Measurements from ENCODE around the gene MGME1.
"Not testable (repeated sequence)": the region's sequence is repeated elsewhere in the genome, so short reads cannot be mapped to it uniquely, and the experiment has no call there.

MGME1 gene

DNA sequence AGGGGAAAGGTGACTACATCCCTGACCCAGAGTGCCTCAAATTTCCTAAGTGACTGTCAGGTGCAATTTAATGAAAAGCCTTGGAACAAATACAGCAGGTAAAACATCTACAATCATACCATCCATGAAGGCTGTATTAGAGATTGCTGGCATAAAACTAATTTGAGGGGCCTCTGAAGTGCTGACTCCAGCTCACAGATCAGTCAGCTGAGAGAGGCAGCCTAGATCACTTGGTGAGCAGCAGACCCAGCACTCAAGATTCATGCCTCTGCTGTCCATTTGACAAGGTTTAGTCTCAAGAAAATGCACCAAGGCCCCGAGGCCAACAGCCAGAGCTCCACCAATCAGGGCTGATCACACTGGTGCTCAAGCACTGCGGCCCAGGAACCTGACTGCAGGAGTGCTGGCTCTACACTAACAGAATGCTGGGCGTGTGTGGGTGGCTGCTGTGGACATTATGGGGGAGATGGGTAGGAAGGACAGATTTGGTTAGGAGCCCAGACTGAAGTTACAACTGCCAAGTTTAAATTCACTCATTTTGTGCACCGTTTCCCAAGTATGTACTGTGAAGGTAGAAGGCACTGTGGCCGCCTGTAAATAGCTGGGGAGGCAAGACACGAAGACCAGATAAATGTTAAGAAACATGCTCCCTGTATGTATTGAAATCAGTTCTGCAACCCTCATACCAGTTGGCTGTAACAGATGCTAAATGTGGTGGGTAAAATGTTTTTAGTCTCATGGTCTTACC, 28.4 kb upstream of the MGME1 start:
- no peak for DNase-seq

DNA sequence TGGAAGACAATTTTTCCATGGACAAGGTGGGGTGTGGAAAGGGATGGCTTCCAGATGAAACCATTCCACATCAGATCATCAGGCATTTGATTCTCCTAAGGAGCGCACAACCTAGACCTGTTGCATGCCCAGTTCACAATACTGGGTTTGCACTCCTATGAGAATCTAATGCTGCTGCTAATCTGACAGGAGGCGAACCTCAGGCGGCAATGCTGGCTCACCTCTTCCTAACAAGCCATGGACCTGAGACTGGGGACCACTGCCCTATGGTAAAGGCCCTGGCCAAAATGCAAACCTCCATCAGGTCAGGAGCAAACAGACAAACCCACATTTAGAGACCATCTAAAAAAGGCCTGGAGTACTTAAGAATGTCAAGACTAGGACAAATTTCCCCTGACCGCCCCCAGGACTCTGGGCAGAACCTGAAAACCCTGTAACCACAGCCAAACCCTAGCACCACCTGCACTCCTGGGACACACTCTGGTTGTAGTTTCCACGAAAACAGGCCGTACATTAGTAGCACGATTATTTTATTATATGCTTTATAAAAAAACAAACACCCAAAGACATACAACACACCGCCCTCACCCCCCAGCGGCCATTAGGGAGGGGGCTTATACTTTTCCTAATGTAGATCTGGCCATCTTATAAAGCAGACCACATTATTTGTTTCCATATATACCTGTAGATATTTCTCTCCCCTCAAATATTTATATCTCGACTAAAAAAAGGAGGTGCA, 27.6 kb upstream of the MGME1 start:
- DNase-seq, result no peak

DNA sequence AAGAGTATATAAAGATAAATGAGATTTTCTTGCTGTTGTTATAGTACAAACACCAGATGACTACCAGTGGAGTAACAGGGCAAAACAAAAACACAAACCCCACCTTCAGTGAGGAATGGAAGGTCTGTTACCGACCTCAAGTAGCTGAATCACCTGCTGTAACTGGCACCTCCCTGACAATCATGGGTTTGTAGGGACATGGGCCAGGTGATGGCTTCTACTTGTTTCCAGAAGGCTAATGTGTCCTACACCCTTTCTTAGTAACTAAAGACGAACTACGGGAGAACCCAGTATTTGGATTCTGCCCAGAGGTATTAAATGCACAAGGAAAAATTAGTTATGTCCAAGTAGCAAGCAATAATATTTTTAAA, 27.0 kb upstream of the MGME1 start:
- no peak for DNase-seq

DNA sequence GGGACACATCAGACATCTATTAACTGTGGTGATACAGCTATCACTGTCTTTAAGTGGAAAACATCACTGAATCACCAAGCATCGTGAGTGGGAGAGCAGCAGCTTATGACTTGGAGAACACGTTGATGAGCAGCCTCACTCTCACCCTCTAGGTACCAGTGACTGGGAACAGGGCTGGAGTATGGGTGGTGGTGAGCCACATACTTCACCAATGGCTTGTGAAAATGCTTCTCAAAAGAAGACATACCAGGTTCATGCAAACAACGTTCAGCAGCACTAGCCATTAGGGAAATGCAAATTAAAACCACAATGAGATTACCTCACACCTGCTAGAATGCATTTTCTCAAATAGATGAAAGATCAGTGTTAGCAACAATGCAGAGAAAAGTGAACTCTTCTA, 25.5 kb upstream of the MGME1 start:
- DNase-seq, result no peak

DNA sequence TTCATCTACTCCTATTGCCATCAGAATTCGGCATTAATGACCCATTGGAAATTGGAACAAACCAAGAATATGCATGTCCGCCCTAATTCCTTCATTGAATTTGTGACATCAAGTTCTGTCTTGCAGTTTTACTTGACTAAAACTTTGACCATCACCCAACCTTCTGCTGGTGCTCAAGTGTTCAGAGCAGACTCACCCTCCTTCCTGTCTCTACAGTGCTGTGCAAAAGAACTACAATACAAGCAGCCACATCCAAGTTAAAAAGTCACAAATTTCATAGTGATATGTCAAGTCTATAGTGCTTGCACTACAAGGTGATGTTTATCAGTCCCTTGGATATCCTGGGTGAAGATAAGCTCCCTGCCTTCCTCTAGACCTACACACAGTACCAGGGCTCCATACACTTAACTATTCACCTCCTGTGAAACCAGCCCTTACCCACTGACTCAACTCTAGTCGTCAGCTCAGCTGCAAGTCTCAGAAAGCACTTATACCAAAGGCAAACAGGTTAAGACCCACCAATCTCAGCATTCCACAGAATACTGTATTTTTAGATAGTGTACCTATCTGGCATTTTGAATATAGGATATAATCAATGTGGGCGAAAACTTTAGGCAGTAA, 23.9 kb upstream of the MGME1 start:
- DNase-seq, result no peak

DNA sequence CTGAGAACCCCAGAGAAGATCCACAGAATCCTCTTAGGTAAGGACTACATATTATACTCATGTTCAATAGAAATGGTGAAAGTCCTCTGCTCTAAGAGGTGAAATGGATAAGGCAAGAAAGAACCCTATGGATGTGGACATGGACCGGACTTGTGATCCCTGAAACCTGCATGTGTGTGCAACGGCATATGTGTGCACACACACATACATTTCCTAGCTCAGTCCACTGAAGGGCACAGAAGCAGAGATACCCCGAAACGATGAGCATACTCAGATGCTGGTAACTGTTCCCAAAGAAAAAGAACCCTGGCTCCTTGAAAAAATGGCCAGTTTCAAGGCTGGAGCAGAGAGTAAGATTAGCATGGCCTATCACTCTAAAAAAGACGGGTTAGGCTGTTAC, 22.8 kb upstream of the MGME1 start:
- no peak for DNase-seq

DNA sequence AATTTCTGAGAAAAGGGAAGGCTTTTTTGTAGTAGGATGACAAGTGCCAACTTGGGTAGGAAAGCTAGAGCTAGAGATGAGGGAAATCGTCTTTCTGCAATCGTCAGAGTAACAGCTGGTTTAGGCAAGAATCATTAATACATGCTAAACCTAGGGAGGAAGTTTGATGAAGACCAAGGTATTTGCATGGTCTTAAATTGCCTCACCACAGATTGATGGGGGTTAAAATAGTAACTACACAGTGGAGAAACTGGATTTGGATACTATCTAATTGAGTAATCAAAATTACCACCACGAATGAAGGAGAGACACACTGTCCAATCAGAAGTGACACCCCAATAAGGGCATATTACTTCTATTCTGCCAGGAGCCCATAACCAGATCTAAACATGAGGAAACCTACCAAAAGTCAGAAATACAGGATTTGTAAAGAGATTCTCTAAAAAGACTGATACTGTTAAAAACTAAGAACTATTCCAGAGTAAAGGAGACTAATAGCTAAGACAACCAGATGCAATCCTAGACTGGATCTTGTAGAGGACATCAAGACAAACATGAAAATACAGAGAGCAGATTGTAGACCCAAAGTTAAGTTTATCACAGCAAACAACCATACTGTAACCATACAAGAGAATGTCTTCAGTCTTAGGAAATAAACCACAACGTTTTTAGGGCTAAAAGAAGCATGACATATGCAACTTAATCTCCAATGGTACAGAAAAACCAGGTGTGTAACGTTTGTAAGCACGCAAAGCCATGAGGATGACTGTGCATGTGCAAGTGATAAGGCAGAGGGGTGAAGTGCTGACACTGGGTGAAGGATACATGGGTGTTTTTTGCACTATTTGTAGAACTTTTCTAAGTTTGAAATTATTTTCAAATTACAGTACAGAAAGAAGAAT, 22.0 kb upstream of the MGME1 start:
- no peak for DNase-seq

DNA sequence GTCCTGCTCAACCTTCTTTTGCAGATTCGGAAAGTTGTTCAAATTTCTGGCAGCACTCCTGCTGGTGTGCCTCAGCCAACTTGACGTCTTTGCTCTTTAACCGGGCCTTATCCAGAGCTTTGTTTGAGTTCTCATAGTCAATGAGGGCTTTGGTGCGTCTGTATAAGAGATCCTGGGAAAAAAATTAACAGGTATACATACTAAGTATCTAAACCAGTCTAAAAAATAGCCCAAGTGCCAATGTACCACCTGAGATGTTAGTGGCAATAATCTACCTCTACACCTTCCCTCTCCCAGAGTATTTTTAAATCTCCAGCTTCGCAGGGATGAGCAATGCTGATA, 21.4 kb upstream of the MGME1 start:
- DNase-seq, result no peak

DNA sequence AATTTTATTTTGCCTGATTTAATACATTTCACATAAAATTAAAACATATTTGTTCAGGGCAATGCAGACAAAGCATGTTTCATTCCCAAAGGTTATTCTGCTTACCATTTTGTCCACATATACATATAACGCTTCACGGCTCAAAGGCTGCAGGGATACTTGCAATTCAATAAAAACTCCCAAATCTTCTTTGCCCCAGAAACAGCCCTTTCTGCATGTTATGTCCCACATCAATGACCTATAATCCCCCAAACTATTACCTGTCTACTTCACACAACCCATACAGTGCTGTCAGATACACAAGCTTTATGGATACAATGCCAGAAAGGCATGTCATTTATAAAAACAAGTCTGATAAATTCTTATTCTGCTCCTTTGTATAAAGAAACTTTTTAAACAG, 20.4 kb upstream of the MGME1 start:
- no peak for DNase-seq

DNA sequence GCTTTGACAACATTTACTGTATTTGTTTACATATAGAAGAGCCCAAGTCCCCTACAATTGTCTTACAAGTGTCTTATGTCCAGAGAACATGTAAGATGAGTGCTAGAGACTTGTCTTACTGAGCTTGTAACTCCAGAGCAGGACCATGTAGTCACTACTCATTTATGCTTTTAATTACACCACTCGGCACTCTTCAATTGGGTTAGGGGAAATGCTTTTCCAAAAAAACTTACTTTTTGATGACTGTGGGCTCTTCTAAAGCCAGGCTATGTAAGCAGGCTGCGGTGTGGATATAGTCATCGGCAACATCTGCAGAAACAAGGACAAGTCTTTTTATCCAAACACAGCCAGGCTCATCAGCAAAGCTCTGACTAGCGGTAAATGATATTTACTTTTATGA, 18.9 kb upstream of the MGME1 start:
- no peak for DNase-seq

DNA sequence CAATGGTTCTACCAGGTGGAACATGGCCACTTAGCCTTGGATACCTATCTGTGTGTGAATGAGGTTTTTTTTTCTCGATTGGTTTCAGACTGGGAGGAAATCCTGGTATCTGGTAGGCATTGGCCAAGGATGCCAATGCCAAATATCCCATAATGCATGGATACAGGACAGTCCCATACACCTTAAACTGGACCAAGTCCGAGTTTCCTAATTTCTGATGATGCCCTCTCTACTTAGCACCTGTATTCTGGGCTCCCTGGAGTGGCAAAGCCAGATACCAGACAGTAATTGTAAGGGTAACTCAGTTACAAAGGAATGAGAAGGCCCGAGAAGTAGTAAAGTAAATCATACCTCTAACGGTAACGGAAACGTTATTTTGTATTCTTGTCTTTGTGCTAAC, 18.1 kb upstream of the MGME1 start:
- DNase-seq, result no peak

DNA sequence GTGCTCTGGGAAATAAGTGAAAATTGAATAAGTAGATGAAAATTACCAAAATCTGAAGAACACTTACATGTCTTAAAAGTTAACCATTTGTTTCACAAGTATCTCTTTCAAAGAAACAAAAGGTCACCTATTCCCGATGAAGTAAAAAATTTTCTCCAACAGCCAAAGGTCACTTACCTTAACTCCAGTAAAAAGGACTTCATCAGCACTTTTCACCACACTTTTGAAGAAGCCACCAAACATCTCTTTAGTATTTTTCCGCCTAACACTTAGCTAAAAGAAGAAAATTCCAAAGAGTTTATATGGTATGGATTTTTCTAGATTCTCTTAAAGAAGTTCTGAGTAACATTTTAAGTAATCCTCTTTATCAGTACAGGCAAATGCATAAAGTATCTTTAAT, 17.5 kb upstream of the MGME1 start:
- DNase-seq, result no peak

DNA sequence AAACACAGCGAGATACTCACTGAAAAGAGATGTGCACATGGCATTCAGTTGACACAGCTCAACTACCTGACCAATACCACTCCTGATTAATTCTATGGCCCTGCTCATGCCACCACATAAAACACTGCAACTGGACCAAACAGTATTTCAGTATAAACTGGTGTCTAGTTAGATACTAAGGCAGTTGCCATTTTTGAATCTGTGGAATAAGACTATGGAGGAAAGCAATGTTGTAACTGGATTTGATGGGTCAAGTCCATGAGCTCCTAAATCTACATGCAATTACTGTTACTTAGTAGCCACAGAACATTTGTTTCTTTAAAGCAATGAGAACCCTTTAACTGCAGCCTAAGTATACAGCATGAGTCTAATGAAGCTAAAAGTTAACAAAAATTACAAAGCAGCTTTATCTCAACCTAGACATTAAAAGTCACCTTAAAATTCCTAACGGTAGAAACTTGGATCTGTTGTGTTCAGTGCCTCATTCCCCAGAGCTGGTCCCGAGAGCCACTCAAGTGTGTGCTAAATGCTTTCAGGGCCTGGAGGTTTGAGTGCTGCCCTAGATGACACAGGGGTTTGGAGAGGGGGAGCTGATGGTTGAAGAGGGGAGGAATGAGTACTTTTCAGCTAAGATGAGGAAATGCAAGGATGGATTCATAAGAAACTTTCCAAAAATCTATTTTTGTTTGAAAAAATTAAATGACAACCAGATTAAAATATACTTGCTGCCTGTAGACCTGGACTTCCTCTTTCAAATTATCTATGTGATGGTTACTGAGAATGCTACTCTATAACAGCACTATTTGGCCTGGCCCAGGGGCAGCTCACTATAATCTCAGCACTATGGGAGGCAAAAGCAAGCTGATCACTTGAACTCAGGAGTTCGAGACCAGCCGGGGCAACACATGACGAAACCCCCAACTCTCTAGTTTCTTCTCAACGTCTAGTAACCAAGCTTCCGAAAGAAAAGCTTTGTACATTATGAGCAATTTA, 15.8 kb upstream of the MGME1 start:
- DNase-seq, result no peak

DNA sequence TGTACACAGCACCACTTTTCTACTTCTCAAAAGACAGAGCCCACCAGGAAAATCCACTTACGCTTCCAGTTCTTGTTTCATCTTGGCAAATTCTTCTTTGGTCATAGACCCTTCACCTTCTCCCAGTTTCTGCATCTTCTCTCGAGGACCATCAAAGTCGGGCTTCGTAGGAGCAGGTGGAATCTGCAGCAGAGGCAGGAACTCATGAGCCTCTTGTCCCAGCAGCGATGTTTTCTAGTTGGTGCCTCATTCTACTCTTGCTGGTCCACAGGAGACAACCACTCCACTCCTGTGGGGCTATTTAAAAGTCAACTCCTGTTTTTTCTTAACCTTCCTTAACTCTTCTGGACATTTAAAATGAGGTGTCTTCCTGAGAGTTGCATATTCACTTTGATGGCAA, 14.9 kb upstream of the MGME1 start:
- DNase-seq, result no peak

DNA sequence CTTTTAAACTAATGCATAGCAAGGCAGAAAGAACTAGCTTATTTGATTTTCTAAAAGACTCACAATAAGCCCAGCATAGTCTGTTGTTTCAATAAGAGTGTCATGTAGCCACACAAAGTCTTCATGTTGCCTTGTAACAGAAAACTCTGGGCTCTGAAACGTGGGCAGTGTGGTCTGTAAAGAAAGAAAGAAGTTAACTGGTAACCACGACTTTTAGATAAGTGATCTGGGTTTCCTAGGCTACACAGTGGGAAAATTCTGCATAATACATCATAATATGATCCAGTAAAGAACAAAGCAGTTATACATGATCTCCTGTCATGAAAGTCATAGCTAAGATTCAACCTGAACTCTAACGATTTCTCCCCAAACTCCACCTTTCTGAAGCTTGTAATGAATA, 13.5 kb upstream of the MGME1 start:
- DNase-seq, result no peak

DNA sequence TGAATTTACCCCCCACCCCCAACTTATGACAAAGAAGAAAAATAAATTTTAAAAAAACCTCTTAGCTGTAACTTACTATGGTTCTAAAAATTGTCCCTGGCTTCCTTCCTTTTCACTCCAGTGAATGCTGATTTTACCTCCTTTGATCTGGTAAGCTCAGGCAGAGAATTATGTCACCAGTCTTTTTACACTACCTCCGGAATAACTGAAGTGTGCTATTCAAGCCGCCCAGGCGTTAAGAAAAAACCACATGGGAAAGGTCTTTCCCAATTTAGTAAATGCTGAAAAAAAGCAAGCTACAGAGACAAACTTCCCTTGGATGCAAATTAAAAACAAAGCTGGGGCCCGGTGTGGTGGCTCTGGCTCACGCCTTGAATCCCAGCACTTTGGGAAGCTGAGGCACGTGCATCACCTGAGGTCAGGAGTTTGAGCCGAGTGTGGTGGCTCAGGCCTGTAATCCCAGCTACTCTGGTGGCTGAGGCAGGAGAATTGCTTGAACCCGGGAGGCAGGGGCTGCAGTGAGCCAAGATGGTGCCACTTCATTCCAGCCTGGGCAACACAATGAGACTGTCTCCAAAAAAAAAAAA, 12.6 kb upstream of the MGME1 start:
- DNase-seq, result no peak

DNA sequence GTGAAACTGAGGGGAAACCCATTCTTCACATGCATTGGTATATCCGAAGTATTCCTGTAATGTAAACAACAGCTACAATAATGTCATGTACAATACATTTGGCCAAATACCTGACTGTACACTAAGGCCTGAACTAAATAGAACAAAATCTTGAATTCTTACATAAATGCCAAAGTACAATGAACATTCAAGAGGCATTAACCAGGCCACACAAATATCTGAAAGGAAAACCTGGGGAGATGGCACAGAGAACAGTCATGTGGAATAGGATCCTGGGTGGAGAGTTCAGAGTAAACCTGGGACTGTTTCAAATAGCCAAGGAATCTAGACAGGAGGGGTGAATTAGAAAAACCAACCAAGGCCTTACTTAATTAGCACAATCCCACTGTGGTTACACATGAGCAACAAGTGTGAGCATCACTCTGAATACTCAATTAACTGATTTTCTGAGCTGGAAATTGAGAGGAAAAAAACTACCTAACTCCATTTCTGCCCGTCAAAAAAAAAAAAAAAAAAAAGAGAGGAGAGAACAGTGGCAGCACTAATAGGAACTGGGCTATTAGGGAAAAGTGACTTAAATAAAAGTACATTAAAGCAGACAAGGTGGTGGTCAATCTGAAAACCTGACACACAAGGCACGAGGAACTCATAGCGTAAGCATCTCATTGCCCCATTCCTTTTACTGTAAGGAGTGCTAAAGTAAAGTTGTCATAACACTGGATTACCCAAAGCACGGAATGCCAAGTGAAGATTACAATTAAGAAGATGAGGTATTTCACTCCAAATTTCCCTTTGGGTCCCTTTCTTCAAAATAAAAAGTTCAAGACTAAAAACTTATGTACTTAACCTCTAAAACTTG, 11.1 kb upstream of the MGME1 start:
- no peak for DNase-seq

DNA sequence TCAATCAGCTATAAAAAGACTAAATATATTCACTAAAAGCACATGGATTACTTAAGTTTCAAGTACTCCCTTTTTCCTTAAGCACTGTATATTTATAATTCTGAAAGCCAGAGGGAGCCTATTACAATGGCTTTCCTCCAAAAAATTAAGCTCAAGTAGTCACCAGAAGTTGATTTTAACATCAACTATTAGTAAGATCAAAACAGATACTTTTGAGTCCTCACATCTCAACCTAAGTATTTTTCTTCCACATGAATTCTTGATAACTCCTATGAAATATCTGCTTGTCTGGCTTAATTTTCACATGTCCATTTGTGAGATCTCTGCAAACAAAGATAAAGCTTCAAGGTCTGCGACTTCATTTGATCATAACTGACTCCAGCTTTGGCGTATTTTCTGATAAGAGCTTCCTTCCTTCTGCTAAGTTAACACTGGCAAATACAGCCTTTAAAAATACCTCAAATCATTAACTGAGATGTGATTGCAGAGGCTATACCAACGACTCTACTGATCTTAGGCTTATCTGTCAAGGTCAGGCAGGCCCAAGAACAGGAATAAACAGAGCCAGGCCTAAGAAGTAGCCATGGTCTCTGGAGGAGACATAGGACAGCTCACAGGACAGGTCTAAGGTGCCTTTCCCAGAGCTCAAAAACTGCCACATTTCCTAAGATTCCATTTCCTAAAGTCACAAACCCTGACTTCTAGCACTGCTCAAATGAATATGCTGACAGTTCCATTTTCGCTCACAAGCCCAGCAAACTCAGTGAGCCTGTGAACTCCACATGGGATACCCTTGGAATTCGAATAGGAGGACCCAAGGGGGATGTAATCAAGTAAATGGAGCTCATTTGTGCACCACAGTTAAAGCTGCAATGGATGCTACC, 10.2 kb upstream of the MGME1 start:
- no peak for DNase-seq

DNA sequence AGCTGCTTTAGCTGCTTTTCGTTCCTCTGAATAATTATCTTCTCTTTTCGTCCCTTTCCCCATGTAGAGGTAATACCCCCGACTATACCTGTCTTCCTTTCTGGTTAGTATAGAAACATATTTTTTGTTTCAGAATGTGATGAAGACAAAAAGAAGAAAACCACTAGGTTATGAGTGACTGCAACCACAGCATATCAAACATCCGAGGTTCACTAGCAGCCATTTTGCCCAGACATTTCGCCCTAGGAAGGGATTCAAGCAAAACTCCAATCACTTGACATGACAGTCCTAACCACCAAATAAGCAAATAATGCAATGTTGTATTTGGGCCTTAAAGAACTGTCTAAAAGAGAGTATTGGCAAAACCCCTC, 9.6 kb upstream of the MGME1 start:
- DNase-seq, result no peak

DNA sequence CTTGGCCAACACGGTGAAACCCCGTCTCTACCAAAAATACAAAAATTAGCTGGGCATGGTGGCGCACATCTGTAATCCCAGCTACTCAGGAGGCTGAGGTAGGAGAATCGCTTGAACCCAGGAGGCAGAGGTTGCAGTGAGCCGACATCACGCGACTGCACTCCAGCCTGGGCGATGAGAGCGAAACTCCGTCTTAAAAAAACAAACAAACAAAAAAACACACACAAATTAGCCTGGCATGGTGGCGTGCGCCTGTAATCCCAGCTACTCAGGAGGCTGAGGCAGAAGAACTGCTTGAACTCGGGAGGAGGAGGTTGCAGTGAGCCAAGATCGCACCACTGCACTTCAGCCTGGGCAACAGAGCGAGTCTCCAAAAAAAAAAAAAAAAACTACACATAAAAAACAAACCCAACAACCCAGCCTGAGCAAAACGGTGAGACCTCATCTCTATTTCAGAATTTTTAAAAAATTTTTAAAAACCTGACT, 8.4 kb upstream of the MGME1 start:
- DNase-seq, result not testable (repeated sequence)
